K562 (cell line): Measurements from ENCODE around the gene RPEL1. TPM values are rescaled to one million over a fixed set of nuclear protein-coding genes. Genes with fewer than 3 reads are reported as not detected.

ENCODE experiments used
- ATAC-seq: fragments of 200-7000 bp; cut with Tn5 transposase; 3 replicates; pipeline ENCODE4 v1.9.1; 2020; ENCODE audit warnings: moderate library complexity
- BruUV-seq: library from RNA; stranded (reverse); fragments of 400-500 nt; replicated peaks from 2 replicates; lab custom pipeline; 2021; lab: Mats Ljungman, UMichigan
- CTCF ChIA-PET: fragments of 300-600 bp; formaldehyde crosslinking; extraction: SDS; loops from one replicate; lab custom pipeline; 2021; ENCODE audit warnings: low intra/inter-chr PET ratio; lab: Yijun Ruan, JAX
- POLR2A ChIA-PET: fragments of 300-600, 350-650 bp; sonication (Branson Sonifier 250); formaldehyde crosslinking; extraction: SDS; loops from one replicate; lab custom pipeline; 2021; ENCODE audit warnings: antibody characterized with exemption, inconsistent platforms; lab: Yijun Ruan, JAX
- DNase-seq, 4 experiments: peaks; one replicate each; pipeline versions ENCODE4 v3.0.0 to v3.0.0-alpha.2; 2011 to 2018; ENCODE audit warnings: low spot score in 3 of 4, mixed read lengths in 3 of 4; ENCODE audit errors: extremely low read depth in 1 of 4
- FAIRE-seq: peaks from 2 replicates; lab custom pipeline; 2011; peaks lifted over from hg19 to GRCh38; lab: Jason Lieb, UNC
- H2AFZ ChIP-seq: 2 replicates; pipeline ENCODE4 v1.6.0; 2011; ENCODE audit warnings: low read depth, low read length, control low read depth, inconsistent platforms
- H3K27ac ChIP-seq: fragments of 200-600 bp; 3 replicates; pipeline ENCODE4 v1.8.0; 2011; ENCODE audit warnings: low read depth, mild to moderate bottlenecking, control low read depth, inconsistent platforms, low read length, moderate library complexity, mixed read lengths; ENCODE audit errors: extremely low read depth
- H3K27me3 ChIP-seq, 2 experiments: fragments of 300-600 bp in 1 of 2; 2 replicates in 1 of 2; 3 replicates in 1 of 2; pipeline versions ENCODE4 v1.6.0 to v1.8.0; 2011; ENCODE audit warnings: inconsistent platforms in 2 of 2, low read length in 2 of 2, mild to moderate bottlenecking in 1 of 2, mixed read lengths in 1 of 2, moderate library complexity in 1 of 2; ENCODE audit not compliant: control insufficient read depth in 2 of 2, insufficient read depth in 2 of 2
- H3K36me3 ChIP-seq: fragments of 300-600 bp; 3 replicates; pipeline ENCODE4 v1.8.0; 2011; ENCODE audit warnings: mild to moderate bottlenecking, low read length, inconsistent platforms; ENCODE audit not compliant: control insufficient read depth, insufficient read depth
- H3K4me1 ChIP-seq, 2 experiments: fragments of 200-600 bp in 1 of 2; replicated peaks in 1 of 2; 2 replicates in 1 of 2; 3 replicates in 1 of 2; pipeline versions ENCODE4 v1.5.1 to v1.8.0; 2011; ENCODE audit warnings: inconsistent platforms in 2 of 2, low read length in 2 of 2, mild to moderate bottlenecking in 1 of 2, mixed read lengths in 1 of 2, moderate library complexity in 1 of 2; ENCODE audit not compliant: control insufficient read depth in 2 of 2, insufficient read depth in 2 of 2
- H3K4me2 ChIP-seq: 2 replicates; pipeline ENCODE4 v1.6.1; 2011; ENCODE audit warnings: low read length, control low read depth, inconsistent platforms, mixed read lengths; ENCODE audit not compliant: insufficient read depth
- H3K4me3 ChIP-seq: fragments of 200-600 bp; sonication (generic), shearing (Covaris generic); 2 replicates; pipeline ENCODE4 v1.5.1; 2016; ENCODE audit warnings: control low read depth, inconsistent platforms
- H3K79me2 ChIP-seq: fragments of 200-600 bp; 3 replicates; pipeline ENCODE4 v1.8.0; 2011; ENCODE audit warnings: low read length, inconsistent platforms; ENCODE audit not compliant: control insufficient read depth, insufficient read depth
- H3K9ac ChIP-seq, 2 experiments: 2 replicates each; pipeline versions ENCODE4 v1.6.0 to v1.6.1; 2011; ENCODE audit warnings: low read depth in 2 of 2, low read length in 2 of 2, control low read depth in 1 of 2, inconsistent platforms in 1 of 2, mild to moderate bottlenecking in 1 of 2, mixed read lengths in 1 of 2; ENCODE audit not compliant: insufficient read depth in 1 of 2
- H3K9me1 ChIP-seq: one replicate; pipeline ENCODE4 v1.6.0; 2011; ENCODE audit warnings: inconsistent platforms, mild to moderate bottlenecking, low read length, moderate library complexity; ENCODE audit not compliant: control insufficient read depth, insufficient read depth
- H3K9me3 ChIP-seq: replicated peaks from 2 replicates; pipeline ENCODE4 v1.5.1; 2011; ENCODE audit warnings: low read depth, low read length, inconsistent platforms; ENCODE audit not compliant: control insufficient read depth, insufficient read depth
- H4K20me1 ChIP-seq: replicated peaks from 2 replicates; pipeline ENCODE4 v1.6.1; 2011; ENCODE audit warnings: low read length, inconsistent platforms, mixed read lengths; ENCODE audit not compliant: control insufficient read depth, insufficient read depth
- CTBP1 ChIP-seq: fragments of 450-650 bp; IDR thresholded peaks from 2 replicates; pipeline ENCODE4 v1.6.1; 2016; ENCODE audit warnings: borderline replicate concordance
- DNMT1 ChIP-seq: fragments of 450-650 bp; IDR thresholded peaks from 2 replicates; pipeline ENCODE4 v1.6.1; 2016; ENCODE audit warnings: antibody characterized with exemption, mild to moderate bottlenecking
- RAD21 ChIP-seq, 2 experiments: fragments of 250-450 bp in 1 of 2; fragments of 450-650 bp in 1 of 2; sonication (Bioruptor Pico) in 1 of 2; formaldehyde crosslinking in 1 of 2; IDR thresholded peaks in 1 of 2; conservative IDR thresholded peaks in 1 of 2; 2 replicates each; pipeline versions ENCODE4 v1.4.0 to v1.8.0; 2020 to 2022; ENCODE audit warnings: mild to moderate bottlenecking in 2 of 2, moderate library complexity in 1 of 2
- REST ChIP-seq, 2 experiments: fragments of 450-650 bp; formaldehyde crosslinking in 1 of 2; IDR thresholded peaks; 2 replicates each; pipeline versions ENCODE4 v1.4.0 to v1.6.1; 2014 to 2020; ENCODE audit warnings: mild to moderate bottlenecking in 2 of 2, borderline replicate concordance in 1 of 2, low read depth in 1 of 2
- YY1 ChIP-seq, 3 experiments: IDR thresholded peaks; 2 replicates each; pipeline ENCODE4 v1.6.1; 2011; ENCODE audit warnings: low read length in 2 of 3, mild to moderate bottlenecking in 2 of 3, moderate library complexity in 2 of 3, borderline replicate concordance in 1 of 3, control low read depth in 1 of 3, low read depth in 1 of 3; ENCODE audit not compliant: insufficient read depth in 3 of 3, insufficient replicate concordance in 2 of 3, control insufficient read depth in 1 of 3, insufficient read length in 1 of 3; ENCODE audit errors: extremely low read depth in 1 of 3
- WGBS: fragments of 100-300 bp; shearing (Covaris generic); methylation state at CpG from one replicate; pipeline ENCODE4 v1.1.6; 2016; ENCODE audit warnings: low coverage, mixed read lengths; ENCODE audit not compliant: insufficient coverage; ENCODE audit errors: missing lambda C conversion rate; 5-methylcytosine and 5-hydroxymethylcytosine counted together
- in situ Hi-C: fragments of 300-500 bp; cut with MboI; formaldehyde crosslinking; loops from 4 replicates; pipeline ENCODE4 v1.15.0; 2018; ENCODE audit warnings: inconsistent platforms, mixed read lengths
- intact Hi-C: fragments of 100-400 bp; cut with micrococcal nuclease; formaldehyde crosslinking; loops from 2 replicates; pipeline ENCODE4 v1.14.2; 2022
- polyA plus RNA-seq, 8 experiments: library from polyadenylated mRNA; depleted of rRNA in 4 of 8; stranded (reverse) in 5 of 8; unstranded in 3 of 8; fragments of >200 nt; fragmentation: Nextera tagmentation in 2 of 8; fragmentation: Illumina TruSeq in 1 of 8; extraction: Ambion mirVana in 2 of 8; extraction: Trizol in 1 of 8; gene quantifications; 2 replicates each; pipeline versions ENCODE4 v1.2.1 to v1.2.3, GENCODE V29; 2011 to 2014; ENCODE audit warnings: inconsistent platforms in 1 of 8, missing spikeins in 1 of 8
- total RNA-seq, 7 experiments: library from RNA; depleted of rRNA in 6 of 7; stranded (reverse); fragments of >200 nt in 6 of 7; fragmentation: Illumina TruSeq in 2 of 7; extraction: Trizol in 2 of 7; gene quantifications; 2 replicates each; pipeline versions ENCODE4 v1.2.1 to v1.2.3, GENCODE V29; 2011 to 2021; ENCODE audit warnings: low replicate concordance in 1 of 7
- TF ChIP-seq, protein P1 (sequence below), 3 experiments: IDR thresholded peaks in 2 of 3; conservative IDR thresholded peaks in 1 of 3; 2 replicates each; pipeline ENCODE4 v1.5.1; 2011 to 2012; ENCODE audit warnings: low read length in 3 of 3, mild to moderate bottlenecking in 3 of 3, control low read depth in 2 of 3, improper control_type of control experiment in 1 of 3, inconsistent platforms in 1 of 3, low read depth in 1 of 3, mixed read lengths in 1 of 3, moderate library complexity in 1 of 3; ENCODE audit not compliant: insufficient read depth in 2 of 3

Gene RPEL1
- total and polyA plus RNA-seq, 9 of the 15 experiments (the other 6 are each of a cell fraction or from before 2014, with no cell fraction given) = 0.04 to 0.15 (median 0.07) TPM; not detected in 4

DNA sequence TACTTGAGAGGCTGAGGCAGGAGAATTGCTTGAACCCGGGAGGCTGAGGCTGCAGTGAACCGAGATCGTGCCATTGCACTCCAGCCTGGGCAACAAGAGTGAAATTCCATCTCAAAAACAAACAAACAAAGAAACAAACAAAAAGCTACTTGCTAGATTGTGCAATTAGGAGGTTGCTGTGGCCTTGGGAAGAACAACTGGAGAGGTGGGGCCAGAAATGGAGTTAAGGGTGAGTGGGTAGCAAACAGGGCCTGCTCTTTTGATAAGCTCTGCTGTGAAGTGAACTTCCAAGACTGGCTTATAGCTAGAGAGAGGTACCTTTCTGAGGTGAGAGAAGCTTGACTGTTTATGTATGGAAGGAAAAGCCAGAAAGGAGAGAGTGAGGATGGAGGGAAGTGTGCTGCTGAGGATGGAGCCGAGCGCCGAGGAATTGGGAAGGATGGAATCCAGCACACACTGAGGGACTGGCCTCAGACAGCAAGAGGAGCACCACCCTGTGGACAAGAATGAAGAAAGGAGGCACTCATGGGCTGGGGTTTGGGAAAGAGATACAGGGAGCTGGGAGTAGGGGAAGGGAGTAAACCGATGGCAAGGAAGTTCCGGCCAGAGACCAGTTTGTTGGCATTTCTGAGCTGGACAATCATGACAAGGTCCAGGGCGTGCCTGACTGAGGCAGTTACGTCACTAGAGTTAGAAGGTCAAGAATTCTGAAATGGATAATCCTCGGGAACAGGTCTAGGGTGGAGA lies 7.0 kb upstream of the RPEL1 start:
- CTCF ChIA-PET = no interaction called here
- Histone ChIP-seq H3K9me1 (no peaks in the 10 kb centered on the region), H3K4me2 (no peak overlapping the region), H3K4me1 (no peaks in the 10 kb centered on the region; a peak in 1 of 5 replicates), H3K27ac (no peak overlapping the region), H2AFZ (no peak overlapping the region), H3K27me3 (no peaks in the 10 kb centered on the region), H3K9ac (no peak overlapping the region), H4K20me1 (no peaks in the 10 kb centered on the region), H3K4me3 (no peak overlapping the region), H3K9me3 (no peaks in the 10 kb centered on the region), H3K79me2 (no peaks in the 10 kb centered on the region), H3K36me3 (no peaks in the 10 kb centered on the region)
- FAIRE-seq (no peak), ATAC-seq (peak; percentile 81; the same call in 2 of the 3 replicates), DNase-seq (peak in 1 of 4 experiments; percentile 28)
- 53% methylated on average over 9 of the region's 11 CpGs for WGBS
- in situ Hi-C loops (no loop called here), intact Hi-C loops (no loop called here)
- TF ChIP-seq, protein P1, sequence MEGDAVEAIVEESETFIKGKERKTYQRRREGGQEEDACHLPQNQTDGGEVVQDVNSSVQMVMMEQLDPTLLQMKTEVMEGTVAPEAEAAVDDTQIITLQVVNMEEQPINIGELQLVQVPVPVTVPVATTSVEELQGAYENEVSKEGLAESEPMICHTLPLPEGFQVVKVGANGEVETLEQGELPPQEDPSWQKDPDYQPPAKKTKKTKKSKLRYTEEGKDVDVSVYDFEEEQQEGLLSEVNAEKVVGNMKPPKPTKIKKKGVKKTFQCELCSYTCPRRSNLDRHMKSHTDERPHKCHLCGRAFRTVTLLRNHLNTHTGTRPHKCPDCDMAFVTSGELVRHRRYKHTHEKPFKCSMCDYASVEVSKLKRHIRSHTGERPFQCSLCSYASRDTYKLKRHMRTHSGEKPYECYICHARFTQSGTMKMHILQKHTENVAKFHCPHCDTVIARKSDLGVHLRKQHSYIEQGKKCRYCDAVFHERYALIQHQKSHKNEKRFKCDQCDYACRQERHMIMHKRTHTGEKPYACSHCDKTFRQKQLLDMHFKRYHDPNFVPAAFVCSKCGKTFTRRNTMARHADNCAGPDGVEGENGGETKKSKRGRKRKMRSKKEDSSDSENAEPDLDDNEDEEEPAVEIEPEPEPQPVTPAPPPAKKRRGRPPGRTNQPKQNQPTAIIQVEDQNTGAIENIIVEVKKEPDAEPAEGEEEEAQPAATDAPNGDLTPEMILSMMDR (IDR thresholded peaks at IDR 0.05 in 2 of 3, conservative IDR thresholded peaks at IDR 0.05 in 1 of 3; ENCODE audit: insufficient read depth in 2 of 3, low read depth in 1 of 3, low read length in 3 of 3) = peak; percentile 22 to 34 (median 24); a peak in 3 of 6 replicates
- TF ChIP-seq CTBP1 (peak; percentile 42; the same call in 1 of the 2 replicates), YY1 (IDR thresholded peaks at IDR 0.05; ENCODE audit: borderline replicate concordance in 1 of 3, control insufficient read depth in 1 of 3, extremely low read depth in 1 of 3, insufficient read depth in 3 of 3, insufficient read length in 1 of 3, insufficient replicate concordance in 2 of 3, low read depth in 1 of 3, low read length in 2 of 3) (no peak), RAD21 (CRISPR knock-in tag; conservative IDR thresholded peaks at IDR 0.05 in 1 of 2, IDR thresholded peaks at IDR 0.05 in 1 of 2) (peak in 1 of 2 experiments; percentile 65; a peak in 2 of 4 replicates), REST (IDR thresholded peaks at IDR 0.05; ENCODE audit: borderline replicate concordance) (peak; percentile 48; the same call in 1 of the 2 replicates), REST (CRISPR knock-in tag; IDR thresholded peaks at IDR 0.05; ENCODE audit: low read depth) (no peak), DNMT1 (no peak)
- POLR2A ChIA-PET = interaction anchor here (0.9 kb wide), 2 partner anchors 11 to 144 kb away, joined by 3 read pairs; no protein-coding TSS in a partner anchor
- BruUV-seq = no TSS peak
